Heart left ventricle (tissue), 13 donors: ENCODE results near the gene GOPC.

ENCODE experiments used
- POLR2A ChIP-seq, 2 donors: fragments of 450-650 bp; IDR thresholded peaks; one replicate each; pipeline ENCODE4 v1.6.1; 2017; ENCODE audit warnings: antibody characterized with exemption in 2 of 2, mild to moderate bottlenecking in 2 of 2, moderate library complexity in 2 of 2
- TF ChIP-seq, protein P1 (sequence below), 12 donors: fragments of 200-600 bp; sonication (generic) in 4 of 12; IDR thresholded peaks; one replicate each; pipeline versions ENCODE4 v1.5.0 to v1.8.0; 2018 to 2022; ENCODE audit warnings: antibody characterized with exemption in 12 of 12, mild to moderate bottlenecking in 5 of 12
- donor health status: ischemic (EF 13 %, LVEDD 7.1; RV severe dilation, severe dysfunction).
- donor health status: DM: no; HTN: yes; CAD: no.
- donor health status: DM: no; HTN: no; CAD: no.
- donor health status: ischemic (EF 25% LVEDD 6.9; RV normal size, moderate dysfunction).
- donor health status: ischemic (EF 25% LVEDD 5.7; RV mildly dilated, moderate dysfunction).
- donor health status: ischemic (EF 35%, LVEDD 5.7; RV mildly dilated, moderate dysfunction).
- donor health status: nonischemic (EF 11% LVEDD 7.7; RV severe dilation, severe dysfunction).
- donor health status: DM: yes; HTN: yes; CAD: no.
- donor health status: PGD.
- donor health status: ischemic (EF 29% LVEDD 5.4; RV normal size, mild dysfunction).
- donor health status: nonischemic (EF 23%, LVEDD 6.1; RV moderate dilation, normal function).

DNA sequence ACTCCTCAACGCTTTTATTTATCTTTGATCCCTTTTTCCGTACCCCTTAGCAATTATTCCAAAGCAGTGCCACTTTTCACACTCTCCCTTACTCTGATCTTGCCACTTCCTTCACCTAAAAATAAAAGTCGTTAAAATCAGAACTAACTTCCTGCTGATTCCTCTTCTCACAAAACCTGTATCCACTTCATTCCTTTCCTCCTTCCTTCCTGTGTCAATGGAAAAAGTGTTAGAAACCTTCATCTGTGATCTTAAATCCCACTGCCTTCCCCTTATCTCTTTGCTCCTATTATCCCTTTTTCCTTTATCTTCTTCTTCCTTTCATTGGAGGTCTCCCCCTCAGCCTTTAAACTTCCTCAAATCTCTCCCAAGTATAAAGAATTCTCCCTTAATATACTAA, 49.2 kb downstream of the GOPC start:
- TF ChIP-seq POLR2A (IDR thresholded peaks at IDR 0.05) = no peak
- TF ChIP-seq, protein P1, sequence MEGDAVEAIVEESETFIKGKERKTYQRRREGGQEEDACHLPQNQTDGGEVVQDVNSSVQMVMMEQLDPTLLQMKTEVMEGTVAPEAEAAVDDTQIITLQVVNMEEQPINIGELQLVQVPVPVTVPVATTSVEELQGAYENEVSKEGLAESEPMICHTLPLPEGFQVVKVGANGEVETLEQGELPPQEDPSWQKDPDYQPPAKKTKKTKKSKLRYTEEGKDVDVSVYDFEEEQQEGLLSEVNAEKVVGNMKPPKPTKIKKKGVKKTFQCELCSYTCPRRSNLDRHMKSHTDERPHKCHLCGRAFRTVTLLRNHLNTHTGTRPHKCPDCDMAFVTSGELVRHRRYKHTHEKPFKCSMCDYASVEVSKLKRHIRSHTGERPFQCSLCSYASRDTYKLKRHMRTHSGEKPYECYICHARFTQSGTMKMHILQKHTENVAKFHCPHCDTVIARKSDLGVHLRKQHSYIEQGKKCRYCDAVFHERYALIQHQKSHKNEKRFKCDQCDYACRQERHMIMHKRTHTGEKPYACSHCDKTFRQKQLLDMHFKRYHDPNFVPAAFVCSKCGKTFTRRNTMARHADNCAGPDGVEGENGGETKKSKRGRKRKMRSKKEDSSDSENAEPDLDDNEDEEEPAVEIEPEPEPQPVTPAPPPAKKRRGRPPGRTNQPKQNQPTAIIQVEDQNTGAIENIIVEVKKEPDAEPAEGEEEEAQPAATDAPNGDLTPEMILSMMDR (IDR thresholded peaks at IDR 0.05) = no peak
